CD4-positive, alpha-beta T cell treated with Interleukin-12 subunit alpha and Interleukin-12 subunit beta, for 1 hour (primary cell): ENCODE data around the gene PECR.
"Not testable (repeated sequence)": the region's sequence is repeated elsewhere in the genome, so short reads cannot be mapped to it uniquely, and the experiment has no call there.

Experiments used
- DNase-seq: peaks from one replicate; pipeline ENCODE4 v3.0.0-alpha.2; 2020

PECR gene

DNA sequence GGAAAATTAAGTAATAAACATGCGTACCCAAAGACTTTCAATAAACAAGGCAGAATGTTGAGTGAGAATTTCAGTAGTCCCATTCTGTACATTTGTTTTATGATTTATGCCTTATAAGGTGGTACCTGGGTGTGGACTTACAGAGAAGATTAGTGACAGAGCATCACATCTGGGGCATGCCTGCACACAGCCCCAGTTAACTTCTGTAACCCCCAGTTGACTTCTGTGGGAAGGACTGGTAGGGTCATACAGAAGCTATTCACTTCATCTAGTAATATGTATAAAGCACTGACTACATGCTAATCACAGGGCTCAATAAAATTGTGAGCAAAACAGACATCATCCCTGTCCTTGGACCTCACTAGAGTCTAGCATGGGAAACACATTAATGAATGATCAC is 84.4 kb downstream of the PECR start:
- no peak for DNase-seq

DNA sequence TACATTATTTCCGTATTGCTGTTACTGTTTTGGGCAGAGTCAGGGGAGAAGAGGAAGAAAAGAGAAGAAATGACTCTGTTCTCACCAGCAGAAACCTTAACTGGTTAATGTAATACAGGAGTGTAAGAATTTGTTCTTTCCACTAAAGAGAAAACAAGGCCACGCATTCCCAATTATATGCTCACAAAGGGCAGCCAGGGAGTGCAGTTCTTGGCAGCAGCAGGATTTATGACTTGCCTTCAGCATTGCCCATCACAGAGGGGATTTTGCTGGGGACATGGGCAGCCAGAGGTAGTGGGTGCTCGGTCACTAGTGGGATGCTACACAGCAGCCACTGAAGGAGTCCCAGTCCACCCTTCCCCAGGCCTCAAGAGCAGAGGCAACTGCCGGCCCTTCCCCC is 86.7 kb downstream of the PECR start:
- DNase-seq, result no peak

DNA sequence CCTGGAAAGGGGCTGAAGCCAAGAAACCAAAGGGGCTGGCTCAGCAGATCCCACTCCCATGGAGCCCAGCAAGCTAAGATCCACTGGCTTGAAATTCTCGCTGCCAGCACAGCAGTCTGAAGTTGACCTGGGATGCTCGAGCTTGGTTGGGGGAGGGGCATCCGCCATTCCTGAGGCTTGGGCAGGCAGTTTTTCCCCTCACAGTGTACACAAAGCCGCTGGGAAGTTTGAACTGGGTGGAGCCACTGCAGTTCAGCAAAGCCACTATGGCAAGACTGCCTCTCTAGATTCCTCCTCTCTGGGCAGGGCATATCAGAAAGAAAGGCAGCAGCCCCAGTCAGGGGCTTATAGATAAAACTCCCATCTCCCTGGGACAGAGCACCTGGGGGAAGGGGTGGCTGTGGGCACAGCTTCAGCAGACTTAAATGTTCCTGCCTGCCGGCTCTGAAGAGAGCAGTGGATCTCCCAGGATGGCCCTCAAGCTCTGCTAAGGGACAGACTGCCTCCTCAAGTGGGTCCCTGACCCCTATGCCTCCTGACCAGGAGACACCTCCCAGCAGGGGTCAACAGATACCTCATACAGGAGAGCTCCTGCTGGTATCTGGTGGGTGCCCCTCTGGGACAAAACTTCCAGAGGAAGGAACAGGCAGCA is 92.9 kb downstream of the PECR start:
- DNase-seq, result not testable (repeated sequence)
